Activated T-cell treated with anti-CD3 and anti-CD28 coated beads for 48 hours (primary cell): ENCODE data around the gene IL1RL1.
A peak's percentile ranks its signal among the peaks of the same experiment; 100 is the strongest.

ENCODE experiments used
- DNase-seq: peaks from one replicate; pipeline ENCODE4 v3.0.0-alpha.2; 2020; ENCODE audit warnings: low read depth

IL1RL1 gene

GRCh38 chr2:102336502-102336945 lies 25.2 kb downstream of the IL1RL1 start:
- DNase-seq: no peak

- DNase-seq: no peak
Observed at GRCh38 chr2:102337012-102337411, 25.6 kb downstream of the IL1RL1 start.

- no peak for DNase-seq
Observed at GRCh38 chr2:102337481-102338386, 26.4 kb downstream of the IL1RL1 start.

- DNase-seq: no peak
Observed at GRCh38 chr2:102340778-102341177, 29.4 kb downstream of the IL1RL1 start.

- DNase-seq: no peak
Observed at GRCh38 chr2:102342888-102343287, 31.5 kb downstream of the IL1RL1 start.

GRCh38 chr2:102344397-102344796 lies 33.0 kb downstream of the IL1RL1 start:
- DNase-seq: no peak

- no peak for DNase-seq
Observed at GRCh38 chr2:102345329-102345920, 34.1 kb downstream of the IL1RL1 start.

- no peak for DNase-seq
Observed at GRCh38 chr2:102346381-102347130, 35.2 kb downstream of the IL1RL1 start.

GRCh38 chr2:102350137-102350793 lies 38.9 kb downstream of the IL1RL1 start:
- no peak for DNase-seq

- peak; percentile 79 for DNase-seq
Observed at GRCh38 chr2:102355526-102356380, 44.4 kb downstream of the IL1RL1 start, which contains the start of gene IL18R1. Gene IL18R1, plus strand, starts transcription at chr2:102355796. Its CDS starts 6,865 bp downstream, at chr2:102362661.

- no peak for DNase-seq
Observed at GRCh38 chr2:102356381-102356712, 45.0 kb downstream of the IL1RL1 start.

GRCh38 chr2:102356741-102357140 lies 45.4 kb downstream of the IL1RL1 start:
- no peak for DNase-seq

- DNase-seq: no peak
Observed at GRCh38 chr2:102357937-102358336, 46.6 kb downstream of the IL1RL1 start.

- no peak for DNase-seq
Observed at GRCh38 chr2:102358496-102358895, 47.1 kb downstream of the IL1RL1 start.

GRCh38 chr2:102359527-102359926 lies 48.2 kb downstream of the IL1RL1 start:
- DNase-seq: no peak

- no peak for DNase-seq
Observed at GRCh38 chr2:102361632-102362241, 50.4 kb downstream of the IL1RL1 start.

- DNase-seq: no peak
Observed at GRCh38 chr2:102365763-102366162, 54.4 kb downstream of the IL1RL1 start.

GRCh38 chr2:102366406-102367112 lies 55.2 kb downstream of the IL1RL1 start:
- no peak for DNase-seq

GRCh38 chr2:102367331-102367971 lies 56.1 kb downstream of the IL1RL1 start:
- DNase-seq: no peak
